Stromal cell of bone marrow (primary cell): Measurements from ENCODE around the gene NACC1.

Source experiments
- DNase-seq: peaks from one replicate; pipeline ENCODE4 v3.0.0-alpha.2; 2012; ENCODE audit warnings: low read depth

NACC1 gene

DNA sequence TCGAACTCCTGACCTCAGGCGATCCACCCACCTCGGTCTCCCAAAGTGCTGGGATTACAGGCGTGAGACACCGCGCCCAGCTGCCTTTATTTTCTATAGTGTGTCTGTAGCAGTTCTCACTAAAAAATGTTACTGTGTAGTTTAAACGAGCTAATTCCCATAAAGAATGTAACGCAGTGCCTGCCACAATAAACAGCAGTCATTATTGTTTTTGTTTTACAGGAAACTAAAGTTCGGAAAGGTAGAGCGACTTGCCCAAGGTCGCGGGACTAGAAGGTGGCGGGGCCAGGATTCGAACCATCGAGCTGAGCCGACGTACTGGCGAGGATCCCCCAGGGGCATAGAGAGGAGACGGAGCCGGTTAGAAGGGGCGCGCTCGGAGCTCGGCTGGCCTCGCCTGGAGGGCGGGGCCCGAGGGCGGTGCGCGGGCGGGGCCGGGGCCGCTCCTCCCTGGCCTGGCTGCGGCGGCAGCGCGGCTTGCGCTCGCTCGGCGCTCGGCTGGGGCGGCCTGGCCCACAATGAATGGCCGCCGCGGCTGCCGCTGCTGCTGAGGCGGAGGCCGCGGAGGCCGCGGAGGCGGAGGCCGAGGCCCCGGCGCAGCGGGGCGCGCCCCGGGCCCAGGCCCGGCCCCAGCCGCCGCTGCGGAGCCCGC lies at the start of gene NACC1:
TSS of gene NACC1 (plus strand) at position 493 of the 652 bp plus-strand sequence. CDS start 16,944 bp downstream, outside the sequence.
- peak; percentile 80 for DNase-seq

DNA sequence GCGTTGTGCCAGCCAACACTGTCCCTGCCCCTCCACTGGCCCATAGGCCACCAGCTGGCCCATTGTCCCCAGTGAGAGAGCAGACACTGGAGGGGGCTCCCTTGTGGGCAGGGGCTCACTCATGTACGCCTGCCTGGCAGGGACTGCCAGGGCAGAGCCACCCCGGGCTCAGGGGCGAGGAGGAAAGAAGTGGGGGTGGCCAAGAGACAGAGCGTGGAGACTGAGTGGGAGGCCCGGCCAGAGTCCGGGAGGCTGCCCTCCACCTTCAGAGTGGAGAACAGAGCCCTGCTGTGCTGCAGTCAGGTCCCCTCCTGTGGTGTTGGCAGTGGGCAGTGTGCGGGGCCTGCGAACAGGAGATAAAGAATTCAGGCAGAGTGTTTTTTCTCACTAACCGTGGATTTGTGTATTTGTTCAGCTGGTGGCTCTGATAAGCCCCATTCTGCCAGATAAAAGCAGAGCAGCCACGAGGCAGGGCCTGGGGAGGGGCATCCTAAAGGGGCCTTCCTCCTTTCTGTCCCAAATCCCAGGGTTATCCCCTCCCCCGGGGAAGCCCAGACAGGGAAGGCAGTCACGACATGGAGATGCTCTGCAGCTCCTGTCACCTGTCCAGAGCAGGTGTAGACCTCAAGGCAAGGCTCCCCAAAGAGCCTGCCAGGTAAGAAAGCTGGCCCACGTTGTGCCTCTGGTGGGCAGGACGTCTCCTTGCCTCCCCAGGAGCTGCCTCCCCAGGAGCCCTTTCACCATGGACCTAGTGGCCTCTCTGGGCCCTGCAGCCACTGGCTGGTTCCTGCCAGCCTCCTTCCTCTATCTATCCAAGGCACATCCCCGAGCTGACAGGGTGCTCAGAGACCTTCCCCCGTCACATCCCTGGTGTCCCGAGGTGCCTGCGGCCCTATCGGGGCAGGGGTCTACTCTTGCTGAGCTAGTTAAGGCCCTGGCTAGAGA lies 48.4 kb upstream of the NACC1 start:
- DNase-seq: no peak

DNA sequence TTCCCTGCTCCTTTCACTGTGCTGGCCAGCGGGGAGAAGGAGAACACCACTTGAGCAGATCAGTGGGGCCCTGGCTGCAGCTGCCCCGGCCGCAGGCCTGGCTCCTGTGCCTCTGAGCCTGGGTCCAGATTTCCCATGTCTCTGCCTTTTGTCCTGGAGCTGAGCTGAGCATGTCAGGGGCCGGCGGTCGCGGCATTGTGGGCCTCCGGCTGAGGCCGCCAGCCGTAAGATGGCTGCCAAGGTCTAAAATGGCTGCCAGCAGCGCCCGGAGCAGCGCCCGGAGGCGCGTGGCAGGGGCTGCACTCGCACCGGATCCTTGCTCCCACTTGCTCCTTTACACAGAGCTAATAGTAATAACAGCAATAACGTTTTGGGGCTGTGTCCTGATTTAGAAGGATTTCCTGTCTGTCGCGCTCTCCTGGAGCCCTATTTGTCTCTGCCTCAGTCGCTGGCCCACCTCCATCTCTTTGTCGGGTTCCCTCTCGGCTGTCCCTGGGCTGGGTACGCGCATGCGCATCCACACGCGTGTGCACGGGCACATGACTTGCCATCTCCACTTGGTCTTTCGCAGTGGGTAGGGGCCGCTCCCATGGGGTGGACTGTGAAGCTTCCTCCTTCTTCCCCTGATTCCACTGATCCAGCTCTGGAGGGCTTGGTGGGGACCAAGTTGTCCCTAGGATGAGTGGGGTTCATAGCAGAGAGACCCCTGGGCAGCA lies 47.5 kb upstream of the NACC1 start:
- no peak for DNase-seq

DNA sequence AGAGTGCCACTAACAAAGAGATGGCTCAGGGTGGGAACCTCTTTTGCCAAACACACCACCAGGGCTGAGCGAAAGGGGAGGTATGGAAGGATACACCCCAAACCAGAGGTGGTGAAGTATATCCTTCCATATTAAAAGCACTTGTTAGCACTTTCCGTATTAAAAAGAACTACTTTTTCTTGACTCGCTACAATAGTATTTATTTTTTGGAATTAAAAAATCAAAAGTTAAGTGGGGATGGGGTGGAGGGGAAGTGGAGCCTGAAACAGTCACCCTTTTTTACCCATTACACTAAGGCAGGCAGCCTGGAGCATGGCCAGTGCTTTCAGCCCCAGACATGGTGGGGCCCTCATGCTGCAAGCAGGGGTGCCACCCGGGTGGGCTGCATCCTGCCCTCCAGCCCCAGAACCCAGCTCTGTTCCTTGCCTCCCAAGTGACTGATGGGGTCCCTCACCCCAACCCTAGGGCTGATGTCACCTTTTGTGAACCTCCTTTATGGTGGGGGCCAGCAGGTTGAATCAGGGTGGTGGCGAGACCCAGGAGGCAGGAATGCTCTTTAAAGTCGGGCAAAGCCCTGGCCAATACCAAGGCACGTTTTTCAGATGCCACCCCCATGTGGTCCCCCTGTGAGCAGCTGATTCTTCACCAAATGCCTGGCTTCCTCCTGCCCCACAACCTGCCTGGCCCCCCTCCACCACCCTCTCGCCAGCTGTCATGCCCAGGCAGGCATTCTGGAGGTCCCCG lies 46.4 kb upstream of the NACC1 start:
- no peak for DNase-seq

DNA sequence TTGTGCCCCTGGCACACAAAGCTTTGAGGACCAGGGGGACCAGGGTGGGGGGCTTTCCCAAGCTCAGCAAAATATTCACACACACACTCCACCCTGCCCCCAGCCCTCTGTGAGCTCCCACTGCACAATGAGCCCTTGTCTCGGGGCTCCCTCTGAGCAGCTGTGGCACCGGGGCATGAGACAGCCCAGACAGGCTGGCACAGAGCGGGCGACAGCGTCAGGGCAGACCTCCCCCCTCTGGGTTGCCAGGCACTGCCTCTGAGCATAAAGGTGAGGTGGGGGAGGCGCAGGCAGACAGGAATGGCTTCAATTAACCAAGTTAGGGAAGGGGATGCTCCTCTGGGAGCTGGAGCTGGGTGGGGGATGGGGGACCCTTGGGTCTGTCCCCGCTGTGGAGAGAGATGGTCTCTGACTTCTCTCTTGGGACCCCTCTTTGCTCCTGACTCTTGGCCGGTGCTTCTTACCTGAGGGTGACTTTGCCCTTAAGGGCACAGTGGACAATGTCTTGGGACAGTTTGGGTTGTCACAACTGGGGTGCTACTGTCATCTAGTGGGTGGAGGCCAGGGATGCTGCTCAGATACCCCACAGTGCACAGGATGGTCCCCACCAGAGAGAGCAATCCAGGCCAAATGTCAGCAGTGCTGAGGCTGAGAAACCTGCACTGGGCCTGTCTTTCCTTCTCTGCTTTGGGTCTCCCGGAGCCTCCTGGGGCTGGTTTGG lies 45.7 kb upstream of the NACC1 start:
- no peak for DNase-seq

DNA sequence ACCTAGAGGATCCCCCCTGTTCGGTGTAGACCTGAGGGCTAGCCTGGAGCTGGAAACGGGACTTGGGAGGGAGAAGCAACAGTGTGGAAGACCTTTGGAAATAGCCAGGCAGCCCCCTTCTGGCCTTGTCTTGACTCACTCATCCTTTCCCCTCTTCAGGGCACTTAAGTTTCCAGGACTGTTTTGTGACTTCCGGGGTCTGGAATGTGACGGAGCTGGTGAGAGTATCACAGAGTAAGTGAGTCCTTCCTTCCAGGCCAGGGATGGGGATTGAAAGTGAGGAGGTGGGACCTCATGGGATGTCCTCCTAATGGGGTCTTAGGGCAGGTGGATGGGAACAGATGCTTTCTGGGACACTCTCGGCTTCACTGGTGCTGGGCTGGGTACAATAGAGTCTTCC lies 44.8 kb upstream of the NACC1 start:
- no peak for DNase-seq

DNA sequence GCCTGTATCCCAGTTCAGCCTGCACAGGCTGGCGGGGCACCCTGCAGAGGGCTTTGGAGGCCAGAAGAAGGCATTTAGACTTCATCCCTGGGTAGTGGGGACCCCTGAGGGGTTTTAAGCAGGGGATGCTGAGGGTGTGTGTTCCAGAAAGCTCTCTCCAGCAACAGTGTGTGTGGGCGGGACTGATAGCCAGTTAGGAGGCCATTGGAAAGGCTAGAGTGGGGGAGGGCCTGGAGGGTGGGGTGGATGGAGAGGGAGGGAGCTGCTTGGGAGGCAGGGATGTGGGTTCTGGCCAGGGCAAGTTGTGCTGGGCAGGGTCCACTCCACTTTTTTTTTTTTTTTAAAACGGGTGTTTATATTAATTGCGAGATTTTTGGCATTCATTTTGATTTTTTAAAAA lies 43.7 kb upstream of the NACC1 start:
- no peak for DNase-seq

DNA sequence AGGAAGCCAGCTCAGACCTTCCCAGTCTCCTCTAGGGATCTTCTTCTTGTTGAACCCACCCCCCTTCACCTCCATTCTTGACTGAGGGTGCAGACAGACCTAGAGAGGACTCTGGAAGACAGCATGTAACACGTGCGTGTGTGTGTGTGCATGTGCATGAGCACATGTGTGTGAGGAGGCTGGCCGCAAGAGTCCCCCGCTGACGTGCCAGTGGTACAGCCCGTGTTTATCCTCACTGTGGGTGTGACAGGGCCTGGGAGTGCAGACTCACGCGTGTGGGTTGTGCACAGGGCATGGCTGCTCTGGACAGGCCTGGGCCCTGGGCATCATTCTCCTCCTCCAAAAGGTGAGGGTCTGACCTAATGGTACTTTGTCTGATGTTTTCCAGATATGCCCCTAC lies 41.7 kb upstream of the NACC1 start:
- DNase-seq: no peak

DNA sequence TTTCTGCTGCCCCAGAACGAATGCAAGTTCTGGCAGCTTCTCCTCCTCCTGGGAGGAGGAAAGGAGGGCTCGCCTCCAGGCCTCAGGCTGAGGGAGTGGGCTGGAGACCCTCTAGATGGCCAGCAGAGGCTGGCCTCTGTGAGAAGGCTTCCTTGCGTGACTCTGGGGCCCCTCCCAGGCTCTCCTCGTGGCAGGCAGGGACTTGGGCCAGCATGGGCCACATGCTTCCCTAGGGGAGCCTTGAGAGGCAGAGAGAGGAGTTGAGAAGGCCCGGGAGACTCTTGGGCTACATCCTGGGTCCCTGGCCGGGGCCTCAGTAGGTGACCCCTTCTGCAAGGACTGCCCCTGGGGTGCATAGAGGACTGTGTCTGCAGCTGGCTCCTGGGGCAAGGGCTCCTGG lies 41.3 kb upstream of the NACC1 start:
- no peak for DNase-seq

DNA sequence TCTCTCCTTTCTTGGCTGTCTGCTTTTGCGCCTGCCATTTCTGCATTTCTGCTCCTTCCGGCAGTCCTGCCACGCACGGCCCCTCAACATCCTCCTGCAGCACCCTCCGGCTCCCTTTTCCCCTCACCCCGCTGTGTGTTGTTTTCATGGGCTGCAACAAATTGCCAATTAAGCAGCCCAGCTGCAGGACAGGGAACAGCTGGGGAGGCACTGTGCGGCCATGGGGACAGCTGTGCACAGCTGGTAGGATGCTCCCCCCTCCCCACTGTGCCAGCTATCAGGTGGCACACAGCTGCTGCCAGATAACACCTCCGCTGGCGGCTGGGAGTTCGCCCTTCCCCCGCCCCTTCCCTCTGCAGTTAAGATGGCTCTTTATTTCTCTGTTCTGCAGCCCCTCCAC lies 40.8 kb upstream of the NACC1 start:
- no peak for DNase-seq

DNA sequence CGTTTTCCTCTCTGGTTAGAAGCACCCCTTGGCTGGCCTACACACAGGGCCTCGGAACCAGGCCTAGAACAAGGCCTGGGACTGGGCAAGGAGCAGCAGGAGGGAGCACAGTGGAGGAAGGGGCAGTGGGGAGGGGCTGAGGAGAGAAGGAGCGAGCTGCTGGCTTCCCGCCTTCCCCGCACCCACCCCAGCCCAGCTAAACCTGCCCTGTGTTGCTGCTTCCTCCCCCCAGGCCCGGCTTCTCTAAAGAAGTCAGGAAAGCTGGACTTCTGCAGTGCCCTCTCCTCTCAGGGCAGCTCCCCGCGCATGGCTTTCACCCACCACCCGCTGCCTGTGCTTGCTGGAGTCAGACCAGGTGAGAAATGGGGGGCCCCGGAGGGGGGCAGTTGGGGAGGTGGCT lies 39.7 kb upstream of the NACC1 start:
- DNase-seq: no peak

DNA sequence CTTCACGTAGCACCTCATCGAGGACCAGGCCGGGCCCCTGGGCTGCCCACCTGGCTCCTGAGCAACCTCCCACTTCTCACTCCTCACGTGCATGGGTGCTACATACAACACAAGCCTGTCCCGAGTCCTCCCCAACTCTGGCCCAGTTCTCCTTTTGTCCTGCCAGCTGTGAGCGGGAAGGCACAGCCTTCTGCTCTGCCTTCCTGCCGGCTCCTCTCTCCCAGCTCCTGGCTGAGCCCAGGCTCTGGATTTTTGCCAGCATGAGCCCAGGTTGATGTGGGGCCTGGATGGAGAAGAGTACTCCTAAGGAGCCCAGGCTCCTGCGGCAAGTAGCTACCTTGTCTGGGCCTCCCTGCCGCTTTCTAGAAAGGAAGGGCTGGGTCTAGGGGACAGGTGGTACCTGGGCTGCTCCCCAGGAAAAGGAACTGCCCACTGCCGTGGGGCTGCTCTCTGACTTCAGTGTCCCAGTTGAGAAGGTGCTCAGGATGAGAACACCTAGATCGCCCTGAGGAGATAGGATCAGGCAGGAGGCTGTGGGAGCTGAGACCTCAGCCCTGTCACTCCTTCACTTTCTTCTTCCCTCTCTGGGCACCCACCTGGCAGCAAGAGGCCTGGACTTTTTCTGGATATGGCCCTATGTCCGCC lies 39.0 kb upstream of the NACC1 start:
- no peak for DNase-seq

DNA sequence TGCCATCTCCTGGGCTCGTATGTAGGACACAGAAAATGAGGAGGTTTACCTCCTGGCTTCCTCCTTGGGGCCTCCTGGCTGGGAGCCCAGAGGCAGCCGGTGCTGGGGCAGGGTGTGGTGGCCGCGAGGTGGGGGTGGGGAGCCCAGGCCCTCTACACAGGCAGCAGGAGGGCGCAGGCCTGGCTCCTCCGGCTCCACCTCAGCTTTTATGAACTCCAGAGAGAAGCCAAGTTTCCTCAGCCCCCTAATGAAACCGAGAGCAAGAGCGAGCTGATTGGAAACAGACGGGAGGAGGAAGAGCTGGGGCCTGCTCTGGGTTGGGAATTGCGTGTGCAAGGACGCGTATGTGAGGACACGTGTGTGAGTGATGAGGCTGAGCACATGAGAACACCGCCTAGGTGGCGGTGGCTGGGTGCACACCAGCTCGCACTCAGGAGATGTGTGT lies 38.5 kb upstream of the NACC1 start:
- no peak for DNase-seq

DNA sequence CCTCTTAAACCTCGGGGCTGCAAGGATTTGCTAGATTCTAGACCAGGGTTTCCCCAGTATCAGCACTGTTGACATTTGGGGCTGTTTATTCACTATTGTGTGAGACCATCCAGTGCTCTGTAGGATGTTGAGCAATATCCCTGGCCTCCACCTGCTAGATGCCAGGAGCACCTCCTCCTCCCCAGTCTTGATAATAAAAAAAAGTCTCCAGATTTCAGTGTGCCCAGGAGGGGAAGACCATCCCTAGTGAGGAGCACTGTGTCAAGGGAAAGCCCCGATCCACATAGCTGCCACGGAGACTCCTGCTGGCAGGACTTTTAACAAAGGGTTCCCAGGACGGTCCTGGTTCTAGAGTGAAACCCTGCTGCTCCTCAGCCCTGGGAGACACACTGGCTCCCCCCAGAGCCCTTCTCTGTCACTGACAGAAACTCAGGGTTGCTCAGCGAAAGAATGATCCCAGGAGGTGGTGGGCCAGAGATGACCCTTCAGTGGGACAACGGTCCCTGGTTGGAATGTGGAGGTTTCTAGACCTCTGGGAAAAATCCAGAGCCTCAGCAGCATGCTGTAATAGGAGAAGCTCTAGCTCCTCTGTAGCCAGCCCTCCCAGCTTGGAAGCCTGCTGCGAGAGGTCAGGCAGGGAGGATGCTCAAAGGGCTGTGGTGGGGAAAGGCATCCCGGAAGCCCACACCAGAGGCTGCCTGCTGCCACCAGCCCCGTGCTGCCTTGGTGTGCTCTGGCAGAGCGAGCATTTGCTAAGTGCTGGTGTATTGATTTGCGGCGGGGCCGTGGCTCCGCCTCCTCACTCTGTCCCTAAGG lies 35.7 kb upstream of the NACC1 start:
- peak; percentile 28 for DNase-seq

DNA sequence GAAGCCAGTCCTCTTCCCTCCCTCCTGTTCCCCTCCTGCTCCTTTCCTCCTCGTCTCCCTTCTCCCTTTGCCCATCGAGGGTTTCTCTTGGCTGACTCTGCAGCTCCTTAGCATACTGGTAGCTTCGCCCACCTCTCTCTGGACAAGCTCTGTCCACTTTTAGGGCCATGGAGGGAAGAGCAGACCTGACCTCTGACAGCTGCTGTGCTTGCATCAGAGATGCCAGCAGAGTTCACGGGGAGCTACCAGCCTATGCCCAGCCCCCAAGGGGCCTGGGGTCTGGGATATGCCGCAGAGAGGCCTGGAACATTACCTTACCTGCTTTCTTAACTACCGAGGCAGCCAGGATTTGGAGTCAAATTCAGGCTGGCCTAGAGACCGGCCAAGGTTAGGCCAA lies 35.1 kb upstream of the NACC1 start:
- no peak for DNase-seq

DNA sequence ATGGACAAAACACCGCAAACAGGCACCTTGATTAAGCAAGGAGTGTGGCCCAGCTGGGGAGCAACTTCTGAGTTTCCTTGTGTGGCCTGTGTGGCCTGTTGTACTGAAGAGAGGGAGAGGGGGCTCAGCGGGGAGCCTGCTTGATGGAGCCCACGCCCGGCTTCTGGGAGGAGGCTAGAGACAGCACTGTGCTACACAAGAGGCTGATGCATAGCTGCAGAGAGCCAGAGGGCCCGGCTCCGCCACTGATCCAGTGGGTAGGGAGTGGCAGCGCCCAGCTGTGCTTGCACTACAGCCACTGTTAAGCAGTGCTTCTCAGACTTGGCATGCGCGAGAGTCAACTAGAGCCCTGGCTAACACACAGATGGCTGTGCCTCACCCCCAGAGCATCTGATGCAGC lies 34.4 kb upstream of the NACC1 start:
- no peak for DNase-seq

DNA sequence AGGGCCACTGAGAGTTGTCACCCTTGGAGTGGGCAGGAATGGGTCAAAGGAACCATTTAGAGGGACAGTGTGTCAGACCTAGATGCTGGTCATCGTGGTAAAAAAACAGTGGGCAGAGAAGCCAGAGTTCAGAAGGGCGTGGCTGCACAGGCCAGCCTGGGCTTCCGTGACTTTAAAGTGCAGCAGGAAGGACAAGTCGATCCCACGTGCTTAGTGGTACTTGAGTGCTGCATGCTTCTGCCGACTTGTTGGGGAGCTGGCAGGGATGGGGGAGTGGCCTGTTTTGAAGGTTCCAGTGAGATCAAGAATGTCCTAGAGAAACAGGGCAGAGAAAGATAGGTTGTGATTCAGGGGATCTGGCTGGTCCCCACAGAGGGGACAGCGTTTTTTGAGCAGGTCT lies 32.4 kb upstream of the NACC1 start:
- DNase-seq: no peak

DNA sequence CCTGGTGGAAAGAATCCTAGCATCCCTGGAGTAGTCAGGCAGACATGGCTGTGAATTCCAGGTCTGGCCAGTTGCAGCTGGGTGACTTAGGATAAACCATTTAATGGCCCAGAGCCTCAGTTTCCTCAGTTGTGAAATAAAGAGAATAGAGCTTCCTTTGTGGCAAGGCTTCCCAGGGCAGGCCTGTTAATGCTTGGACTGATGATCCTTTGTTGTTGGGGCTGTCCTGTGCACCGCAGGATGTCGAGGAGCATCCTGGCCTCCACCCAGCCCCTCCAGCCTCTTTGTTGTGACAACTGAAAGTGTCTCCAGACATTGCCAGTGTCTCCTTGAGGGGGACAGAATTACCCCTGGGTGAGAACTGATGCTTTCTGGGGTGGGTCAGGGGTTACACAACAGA lies 31.7 kb upstream of the NACC1 start:
- DNase-seq: no peak

DNA sequence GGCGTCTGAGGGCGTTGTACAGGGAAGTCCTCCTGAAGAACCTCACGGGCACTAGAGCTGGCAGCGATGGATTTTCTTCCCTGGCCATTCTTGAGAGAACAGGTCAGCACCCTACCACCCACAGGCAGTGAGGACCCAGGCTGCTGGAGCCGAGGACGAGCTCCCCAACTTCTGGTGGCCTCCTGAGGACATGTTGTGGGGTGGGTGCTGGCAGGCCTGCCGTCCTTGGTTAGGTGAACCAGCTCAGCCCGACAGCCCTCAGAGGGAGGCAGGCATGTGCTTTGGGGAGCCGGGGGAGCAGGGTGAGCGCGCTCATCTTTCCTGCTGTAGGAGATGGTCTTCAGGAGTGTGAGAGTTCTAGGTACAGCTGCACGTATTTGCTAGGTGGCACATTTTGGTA lies 30.8 kb upstream of the NACC1 start:
- no peak for DNase-seq
